HEK293T (cell line): ENCODE measurements around the gene SLC7A14.

ENCODE experiments used
- BHLHE40 ChIP-seq: fragments of 450-650 bp; IDR thresholded peaks from 2 replicates; pipeline ENCODE4 v1.6.1; 2016; ENCODE audit warnings: mild to moderate bottlenecking, moderate library complexity, borderline replicate concordance
- CTBP1 ChIP-seq: fragments of 450-650 bp; IDR thresholded peaks from 2 replicates; pipeline ENCODE4 v1.6.1; 2016; ENCODE audit warnings: borderline replicate concordance
- FOXA1 ChIP-seq: fragments of 450-650 bp; IDR thresholded peaks from 2 replicates; pipeline ENCODE4 v1.6.1; 2016; ENCODE audit warnings: mild to moderate bottlenecking
- LEF1 ChIP-seq: fragments of 450-650 bp; IDR thresholded peaks from 2 replicates; pipeline ENCODE4 v1.6.1; 2017; ENCODE audit warnings: mild to moderate bottlenecking, borderline replicate concordance
- SP1 ChIP-seq: fragments of 450-650 bp; IDR thresholded peaks from 2 replicates; pipeline ENCODE4 v1.6.1; 2017
- ZNF384 ChIP-seq: fragments of 450-650 bp; IDR thresholded peaks from 2 replicates; pipeline ENCODE4 v1.6.1; 2016

DNA sequence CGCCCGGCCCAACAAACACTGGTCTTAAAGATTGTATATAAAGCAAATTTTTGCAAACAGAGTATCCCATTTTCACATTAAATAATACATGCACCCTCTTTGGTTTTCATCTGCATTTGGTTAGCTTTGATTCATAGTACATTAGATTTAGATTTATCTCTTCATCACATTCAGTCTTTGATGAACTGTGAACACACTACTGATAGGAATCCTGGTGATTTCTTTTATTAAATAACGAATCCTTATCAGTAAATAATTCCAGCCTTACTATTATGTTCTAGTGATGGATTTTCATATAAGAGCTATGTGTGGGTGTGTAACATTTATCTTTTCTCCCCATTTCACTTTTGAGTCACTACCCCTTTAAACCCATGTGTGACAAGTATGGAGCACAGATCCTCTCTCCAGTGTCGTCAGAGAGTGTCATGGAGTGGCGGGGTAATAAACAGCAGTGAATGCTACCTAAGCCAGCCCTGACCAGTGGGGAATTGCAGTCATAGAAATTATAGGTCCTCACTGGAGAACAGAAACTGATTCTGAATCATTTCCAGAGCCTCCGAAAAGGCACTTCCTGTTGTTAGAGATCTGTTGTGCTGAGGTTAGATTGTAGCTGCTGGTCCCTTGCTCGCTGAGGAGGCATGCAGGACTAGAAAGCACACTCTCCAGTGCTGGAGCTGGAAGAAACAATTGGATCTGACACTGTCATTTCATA is 22.0 kb downstream of the SLC7A14 start:
- TF ChIP-seq BHLHE40, result no peak
- TF ChIP-seq SP1, result no peak
- no peak for TF ChIP-seq ZNF384
- TF ChIP-seq FOXA1, result no peak
- no peak for TF ChIP-seq CTBP1
- TF ChIP-seq LEF1, result no peak
